HTR-8/SVneo (cell line): Measurements from ENCODE around the gene DOCK4.

Experiments
- DNase-seq: peaks from one replicate; pipeline ENCODE4 v3.0.0; 2011; ENCODE audit warnings: low spot score, mixed read lengths; ENCODE audit not compliant: insufficient read length
- FAIRE-seq: peaks from 2 replicates; lab custom pipeline; 2011; peaks lifted over from hg19 to GRCh38; lab: Jason Lieb, UNC

The DOCK4 gene

DNA sequence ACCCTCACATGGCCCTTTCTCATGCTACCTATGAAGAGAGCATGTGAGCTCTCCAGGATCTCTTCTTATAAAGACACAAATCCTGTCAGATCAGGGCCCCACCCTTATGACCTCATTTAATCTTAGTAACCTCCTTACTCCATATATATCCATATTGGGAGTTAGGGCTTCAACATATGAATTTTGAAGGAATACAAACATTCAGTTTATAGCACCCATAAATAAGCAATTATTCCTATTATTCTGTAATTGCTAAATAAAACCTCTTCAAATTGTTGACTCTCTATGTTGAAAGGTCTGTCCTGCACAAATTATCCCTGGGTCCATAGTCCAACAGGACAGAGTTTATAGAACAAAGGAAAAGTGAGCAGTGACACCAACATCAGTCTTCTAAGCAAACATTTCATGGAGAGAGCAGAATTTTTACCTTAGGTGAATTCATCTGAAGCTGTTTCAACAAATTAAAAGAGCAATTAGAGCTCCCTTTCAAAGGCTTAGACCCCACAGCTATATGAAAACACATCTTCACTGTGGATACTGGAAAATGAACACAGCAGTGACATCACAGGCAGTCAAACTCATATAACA is 12.2 kb downstream of the DOCK4 start:
- DNase-seq = no peak
- no peak for FAIRE-seq

DNA sequence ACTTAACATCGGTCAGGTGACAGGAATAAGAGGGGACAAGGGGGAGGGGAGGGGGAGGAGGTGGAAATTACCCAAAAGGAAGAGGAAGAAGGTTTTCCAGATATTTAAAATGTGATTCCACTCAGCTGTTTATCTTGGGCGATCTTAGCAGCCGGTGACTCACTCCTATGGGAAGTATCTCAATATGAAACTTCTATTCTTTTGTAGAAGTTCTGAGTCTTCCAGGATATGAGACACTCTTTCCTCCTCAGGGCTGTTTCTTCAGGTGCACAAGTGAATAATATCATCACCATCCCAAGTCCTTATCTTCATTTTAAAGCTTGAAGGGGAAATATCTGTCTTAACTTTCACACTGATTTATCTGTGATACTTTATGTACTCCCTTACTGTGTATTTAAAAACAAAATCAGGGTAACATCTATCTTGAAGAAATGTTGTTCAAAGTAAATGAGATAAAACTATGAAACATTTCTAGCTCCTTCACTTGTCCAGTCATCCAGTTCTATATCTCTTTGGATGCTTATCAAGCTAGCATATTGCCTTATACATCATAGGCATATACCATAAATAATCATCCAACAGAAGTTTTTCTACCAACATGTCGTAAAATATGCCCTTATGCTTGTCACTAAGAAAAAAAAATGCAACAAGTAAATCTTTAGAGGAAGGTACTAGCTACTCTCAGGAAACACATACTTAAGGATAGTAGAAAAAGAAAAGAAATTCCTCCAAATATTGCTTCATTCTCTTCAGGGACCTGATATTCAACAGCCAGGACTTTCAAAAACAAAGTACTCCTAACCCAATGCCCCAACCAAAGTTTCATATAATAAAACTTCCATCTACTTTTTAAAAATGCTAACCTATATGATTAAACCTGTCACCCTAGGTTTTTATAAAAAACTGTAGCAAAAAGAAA is 13.7 kb downstream of the DOCK4 start:
- DNase-seq (no peak), FAIRE-seq (no peak)

DNA sequence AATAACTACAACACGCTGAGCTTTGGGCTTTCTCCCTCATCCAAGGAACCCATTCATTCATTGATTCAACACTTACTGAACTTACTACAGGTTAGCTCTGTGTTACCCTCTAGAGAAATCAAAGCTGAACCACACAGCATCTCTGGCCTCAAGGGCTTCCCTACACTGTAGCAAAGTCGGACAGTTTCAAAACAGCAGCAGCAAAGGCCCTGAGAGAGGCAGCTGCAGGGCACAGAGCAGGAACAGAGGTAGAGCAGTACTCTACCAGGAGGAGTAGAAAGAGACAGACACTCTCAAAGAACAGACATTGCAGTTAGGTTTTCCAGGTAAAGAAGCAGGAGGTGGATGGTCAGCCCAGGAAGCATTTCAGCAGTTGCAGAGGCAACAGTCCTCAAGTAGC is 16.1 kb downstream of the DOCK4 start:
- DNase-seq = no peak
- FAIRE-seq = no peak

DNA sequence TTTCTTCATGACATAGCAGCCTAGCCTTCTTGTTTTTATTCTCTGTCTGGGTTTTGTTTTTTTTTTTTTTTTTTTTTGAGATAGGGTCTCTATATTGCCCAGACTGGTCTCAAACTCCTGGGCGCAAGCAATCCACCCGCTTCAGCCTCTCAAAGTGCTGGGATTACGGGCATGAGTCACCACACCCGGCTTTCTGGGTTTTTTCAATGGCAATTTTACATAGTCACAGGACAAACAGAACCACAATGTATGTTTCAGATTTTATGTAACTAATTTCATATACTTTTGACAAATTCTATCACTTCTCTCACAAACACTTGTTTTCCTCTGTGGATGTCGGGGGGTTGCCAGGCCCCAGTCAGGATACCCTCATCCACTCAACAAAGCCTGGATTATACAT is 16.5 kb downstream of the DOCK4 start:
- no peak for DNase-seq
- FAIRE-seq = no peak

DNA sequence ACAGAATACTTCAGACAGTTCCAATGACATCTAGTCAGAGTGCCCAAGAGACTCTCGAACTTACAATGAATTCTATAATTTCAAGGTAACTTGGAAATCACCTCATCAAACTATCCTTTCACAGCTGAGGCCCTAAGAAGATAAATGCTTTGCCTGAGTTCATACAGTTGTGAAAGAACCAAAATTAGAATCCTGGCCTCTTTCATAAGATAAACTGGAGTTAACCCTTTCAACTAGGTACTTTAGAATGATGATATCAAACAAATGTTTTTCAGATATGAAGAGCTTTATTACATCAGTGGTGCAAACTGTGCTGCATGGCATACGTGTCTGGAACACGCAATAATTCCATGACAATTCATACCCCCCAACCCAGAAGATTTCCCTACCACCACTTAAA is 17.9 kb downstream of the DOCK4 start:
- FAIRE-seq (no peak), DNase-seq (no peak)

DNA sequence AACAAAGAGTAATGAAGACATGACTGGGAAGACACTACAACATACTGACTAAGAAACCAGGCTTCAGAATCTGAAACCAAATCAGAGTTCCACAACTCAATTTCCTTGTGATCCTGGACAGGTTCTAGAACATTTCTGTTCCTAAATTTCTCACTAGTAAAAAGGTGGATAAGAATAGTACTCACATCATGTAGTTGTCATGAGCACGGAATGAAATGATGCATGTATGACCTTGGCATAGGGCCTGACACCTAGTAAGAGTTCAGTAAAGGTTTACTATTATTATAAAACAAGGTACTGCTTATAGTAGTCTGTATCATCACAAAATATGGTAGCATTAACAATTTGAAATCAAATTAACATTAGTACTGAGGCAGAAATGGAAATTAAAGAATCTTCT is 19.9 kb downstream of the DOCK4 start:
- FAIRE-seq = no peak

DNA sequence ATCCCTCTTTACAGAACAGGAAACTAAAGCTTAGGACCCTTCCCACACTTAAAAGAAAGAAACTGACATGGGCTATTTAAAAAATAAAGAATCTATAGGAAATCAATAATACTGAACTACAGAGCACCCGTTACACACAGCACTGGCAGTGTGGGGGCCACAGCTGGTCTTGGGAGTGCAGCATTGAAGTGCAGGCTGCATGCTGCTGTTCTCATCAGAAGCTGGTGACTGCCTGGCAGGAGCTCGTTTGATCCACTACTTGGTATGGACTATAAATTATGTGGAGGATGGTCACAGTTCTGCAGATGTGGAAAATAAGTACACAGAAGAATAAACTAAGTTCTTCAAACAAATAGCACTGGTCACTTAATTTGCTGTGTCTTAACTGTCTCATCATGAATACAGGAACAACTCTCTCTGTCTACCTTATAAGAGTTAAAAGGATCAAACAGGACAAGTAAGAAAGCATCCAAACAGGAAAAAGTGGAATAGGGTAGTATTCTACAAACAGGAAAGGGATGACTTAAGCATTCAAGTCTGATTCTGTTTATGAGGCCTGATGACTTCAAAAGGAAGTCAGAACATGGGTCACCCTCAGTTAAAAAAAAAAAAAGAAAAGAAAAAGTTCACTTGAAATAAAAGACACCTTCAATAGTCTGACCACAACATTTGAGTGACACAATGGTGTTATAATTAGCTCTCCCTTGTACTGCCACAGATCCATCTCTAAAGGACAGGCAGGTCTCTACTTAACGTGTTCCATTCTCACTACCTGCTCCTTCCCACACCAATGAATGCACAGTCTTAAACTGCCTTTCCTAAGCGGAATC is 21.0 kb downstream of the DOCK4 start:
- DNase-seq (no peak), FAIRE-seq (no peak)

More for the DNA sequence above, 19.9 kb downstream of the DOCK4 start:
- DNase-seq = no peak

DNA sequence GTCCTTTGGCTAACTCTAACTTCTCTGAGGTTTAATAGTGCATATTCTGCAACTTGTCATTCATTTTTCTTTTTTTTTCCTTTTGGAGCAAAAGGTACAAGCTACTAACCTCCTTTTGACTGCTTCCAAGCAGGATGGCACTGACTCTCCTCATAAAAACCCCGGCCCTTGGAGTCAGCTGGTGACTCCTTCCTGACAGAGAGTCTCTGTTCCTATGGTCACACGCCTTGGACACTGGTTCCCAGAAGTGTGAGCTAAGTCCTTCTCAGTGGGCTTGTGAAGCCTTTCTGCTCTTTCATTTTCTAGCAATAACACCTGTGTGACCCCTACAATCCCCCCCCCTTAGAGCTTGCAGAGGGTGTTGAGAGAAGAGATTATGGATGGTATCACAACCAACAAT is 21.7 kb downstream of the DOCK4 start:
- no peak for DNase-seq
- FAIRE-seq = no peak

DNA sequence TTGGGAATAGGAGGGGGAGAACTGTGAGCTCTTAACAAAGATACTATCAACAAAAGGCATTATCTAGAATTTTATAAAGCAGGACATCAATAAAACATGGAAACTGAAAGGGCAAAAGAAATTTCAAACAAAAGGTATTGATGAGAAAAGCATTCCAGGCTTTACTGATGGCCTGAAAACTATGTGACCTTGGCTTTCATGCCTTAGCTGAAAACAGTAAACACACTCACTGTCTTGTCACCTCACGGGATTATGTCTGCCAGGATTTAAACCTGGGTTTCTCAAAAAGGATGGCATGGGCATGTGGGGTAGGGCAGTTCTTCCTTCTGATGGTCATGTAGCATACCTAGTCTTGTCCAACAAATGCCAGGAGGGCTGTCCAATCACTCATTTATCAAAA is 22.9 kb downstream of the DOCK4 start:
- DNase-seq (no peak), FAIRE-seq (no peak)

DNA sequence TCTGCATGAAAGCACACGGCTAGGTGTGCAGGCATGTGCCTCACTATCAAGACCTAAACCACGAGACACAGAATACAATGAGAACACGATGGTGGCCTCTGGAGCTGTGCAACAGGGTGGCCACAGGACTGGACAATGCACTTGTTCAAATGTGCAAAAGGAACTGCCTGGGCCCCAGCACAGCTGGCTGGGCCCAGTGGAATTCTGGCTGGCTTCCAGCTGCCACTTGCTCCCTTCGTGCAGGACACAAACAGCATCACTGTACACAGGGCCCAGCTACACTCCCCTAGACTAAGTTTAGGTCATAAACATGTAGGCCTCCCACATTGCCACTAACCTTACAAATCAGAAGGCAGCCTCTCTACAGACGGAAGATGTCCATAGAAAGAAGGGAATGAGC is 23.4 kb downstream of the DOCK4 start:
- FAIRE-seq = no peak
- no peak for DNase-seq

DNA sequence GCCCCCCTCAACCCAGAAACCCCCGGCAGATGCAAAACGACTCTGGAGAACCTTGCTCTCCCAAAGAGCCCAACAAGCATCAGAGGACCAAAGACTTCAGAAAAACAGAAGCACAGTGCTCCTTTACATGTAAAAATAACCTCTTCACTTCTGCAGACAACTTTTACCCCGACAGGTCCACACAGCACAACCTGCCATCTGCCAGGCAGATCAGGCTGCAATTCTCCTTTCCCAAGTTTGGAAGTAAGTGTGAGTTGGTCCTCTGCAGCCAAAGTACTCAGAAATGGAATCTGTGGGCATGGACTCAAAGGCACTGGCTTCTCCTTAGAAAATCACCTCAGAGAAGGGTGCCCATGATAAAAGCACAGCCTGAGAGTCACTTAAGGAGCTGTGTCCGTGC is 26.0 kb downstream of the DOCK4 start:
- FAIRE-seq (no peak), DNase-seq (no peak)

DNA sequence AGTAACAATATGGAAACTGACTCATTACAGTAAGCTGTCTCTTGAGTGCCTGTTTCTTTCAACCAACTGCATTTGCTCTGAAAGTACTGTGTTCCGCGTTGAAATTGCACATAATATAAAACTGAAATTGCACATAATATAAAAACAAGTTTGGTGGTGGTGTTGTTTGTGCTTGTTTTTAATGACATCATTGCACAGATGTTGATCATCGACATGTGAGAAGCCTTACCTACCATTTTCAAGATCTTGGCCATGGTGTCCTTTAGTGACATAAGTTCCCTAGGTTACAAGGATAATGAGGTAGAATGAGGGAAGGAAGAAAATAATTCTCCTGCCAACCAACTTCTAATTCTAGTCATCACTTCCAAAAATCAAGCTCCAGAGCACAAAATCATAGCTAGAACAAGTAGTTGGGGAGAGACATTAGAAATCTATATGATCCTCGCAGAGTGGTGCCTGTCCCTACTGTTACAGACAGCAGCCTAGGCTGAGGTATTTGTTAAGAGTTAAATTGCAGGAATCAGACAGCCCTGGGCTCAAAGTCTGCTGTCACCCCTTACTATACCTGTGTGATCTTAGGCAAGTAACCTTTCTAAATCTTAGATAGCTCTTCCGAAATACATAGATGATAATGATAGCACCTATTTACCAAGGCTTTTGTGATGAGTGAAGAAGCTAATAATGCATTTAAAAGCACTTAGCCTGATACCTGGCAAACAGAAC is 29.3 kb downstream of the DOCK4 start:
- no peak for DNase-seq
- FAIRE-seq = no peak

DNA sequence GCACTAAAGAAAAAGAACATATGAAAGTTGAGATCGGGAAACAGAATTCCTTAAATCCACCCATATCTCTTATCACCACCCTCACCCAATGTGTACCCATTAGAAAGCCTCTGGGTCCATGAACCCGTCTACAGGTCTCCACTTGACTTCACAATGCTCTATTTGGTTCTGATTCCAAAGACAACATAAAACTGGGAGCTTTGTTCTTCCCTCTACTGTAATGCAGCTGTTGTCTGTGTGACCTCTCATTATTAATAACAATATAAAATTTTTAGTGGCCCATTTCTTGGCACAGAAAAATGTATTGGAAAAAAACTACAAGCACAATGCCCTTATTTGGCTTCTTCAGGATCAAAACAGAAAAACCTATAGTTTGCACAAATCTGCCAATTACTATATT is 30.0 kb downstream of the DOCK4 start:
- DNase-seq = no peak
- no peak for FAIRE-seq

DNA sequence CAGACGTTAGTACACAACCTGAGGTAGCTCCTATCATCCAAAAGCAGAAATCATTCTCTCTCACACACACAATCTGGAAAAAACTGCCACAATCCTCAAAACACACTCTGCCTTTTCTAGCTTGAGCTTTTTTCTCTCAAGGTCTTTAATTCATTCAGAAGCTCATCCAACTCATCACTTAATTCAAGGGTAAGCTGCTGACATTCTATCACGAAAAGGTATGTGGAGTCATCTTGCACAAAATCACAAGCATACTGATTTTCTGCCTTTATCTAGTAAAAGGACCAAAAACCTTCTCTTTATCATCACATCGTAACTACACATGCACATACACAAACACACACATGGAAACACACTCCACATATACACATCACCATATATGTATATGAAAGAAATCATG is 32.0 kb downstream of the DOCK4 start:
- DNase-seq (no peak), FAIRE-seq (no peak)

DNA sequence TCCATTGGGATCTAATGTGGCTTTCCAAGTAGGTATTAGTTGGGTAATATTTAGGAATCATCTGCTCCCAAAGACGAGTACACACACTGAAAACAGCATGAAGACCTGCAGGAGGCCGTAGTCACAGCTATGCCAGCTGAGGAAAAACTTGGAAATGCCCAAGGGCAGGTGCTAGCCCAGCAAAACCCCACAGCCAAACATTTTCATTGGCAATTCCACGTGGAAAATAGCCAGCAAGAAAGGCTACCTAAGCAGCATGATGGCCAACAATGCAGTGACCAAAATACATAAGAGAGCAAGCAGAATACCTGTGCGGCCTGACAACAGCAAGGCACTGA is 32.7 kb downstream of the DOCK4 start:
- no peak for DNase-seq
- no peak for FAIRE-seq

DNA sequence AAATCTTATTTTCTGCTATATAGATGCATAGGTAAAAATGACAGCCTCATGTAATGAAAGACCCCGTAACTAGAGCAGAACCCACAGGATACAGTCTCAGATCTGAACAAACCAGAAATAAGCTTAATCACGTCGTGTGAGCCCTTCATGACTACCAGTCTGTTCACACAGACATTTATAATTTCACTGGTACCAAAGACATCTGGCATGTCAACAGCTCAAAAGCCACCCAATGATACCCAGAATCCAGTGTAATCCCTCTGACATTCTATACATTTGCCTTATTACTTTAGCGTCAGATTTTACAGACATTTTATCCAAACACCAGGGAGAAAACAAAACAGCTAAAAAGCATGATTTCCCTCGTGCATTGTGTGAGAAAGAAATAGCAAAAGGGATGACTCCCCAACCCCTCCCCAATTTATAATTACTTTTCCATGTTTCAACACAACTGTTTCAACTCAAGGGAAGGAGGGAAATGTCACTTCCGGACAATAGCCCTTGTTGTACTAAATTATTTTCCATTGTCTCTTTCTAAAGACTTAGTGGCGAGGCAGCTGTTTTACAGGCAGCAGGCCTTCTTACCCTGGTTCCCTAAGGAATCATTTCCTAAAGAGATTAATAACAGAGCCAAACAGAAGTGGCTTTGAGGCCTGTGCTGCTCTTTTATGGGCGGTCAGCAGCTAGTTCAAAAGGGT is 33.2 kb downstream of the DOCK4 start:
- FAIRE-seq = no peak
- no peak for DNase-seq

DNA sequence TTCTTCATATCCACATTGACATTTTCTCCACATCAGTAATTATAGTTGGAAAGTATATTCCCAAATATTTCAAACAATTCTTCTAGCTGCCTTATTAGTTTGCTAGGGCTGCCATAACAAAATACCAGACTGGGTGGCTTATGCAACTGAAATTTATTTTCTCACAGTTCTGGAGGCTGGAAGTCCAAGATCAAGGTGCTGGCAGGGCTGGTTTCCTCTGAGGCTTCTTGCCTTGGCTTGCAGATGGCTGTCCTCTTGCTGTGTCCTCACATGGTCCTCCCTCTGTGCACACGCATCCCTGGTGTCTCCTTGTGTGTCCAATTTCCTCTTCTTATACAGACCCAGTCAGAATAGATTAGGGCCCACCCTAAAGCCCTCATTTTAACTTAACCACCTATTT is 34.5 kb downstream of the DOCK4 start:
- DNase-seq (no peak), FAIRE-seq (no peak)

DNA sequence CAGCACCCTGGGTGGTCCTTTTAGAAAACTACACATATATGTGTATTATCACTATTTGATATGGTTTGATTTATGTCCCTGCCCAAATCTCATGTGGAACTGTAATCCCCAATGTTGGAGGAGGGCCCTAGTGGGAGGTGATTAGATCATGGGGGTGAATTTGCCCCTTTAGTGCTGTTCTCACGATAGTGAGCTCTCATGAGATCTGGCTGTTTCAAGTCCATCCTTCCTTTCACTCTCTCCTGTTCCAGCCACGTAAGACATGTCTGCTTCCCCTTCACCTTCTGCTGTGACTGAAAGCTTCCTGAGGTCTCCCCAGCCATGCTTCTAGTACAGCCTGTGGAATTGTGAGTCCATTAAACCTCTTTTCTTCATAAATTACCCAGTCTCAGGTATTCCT is 37.3 kb downstream of the DOCK4 start:
- DNase-seq (no peak), FAIRE-seq (no peak)

DNA sequence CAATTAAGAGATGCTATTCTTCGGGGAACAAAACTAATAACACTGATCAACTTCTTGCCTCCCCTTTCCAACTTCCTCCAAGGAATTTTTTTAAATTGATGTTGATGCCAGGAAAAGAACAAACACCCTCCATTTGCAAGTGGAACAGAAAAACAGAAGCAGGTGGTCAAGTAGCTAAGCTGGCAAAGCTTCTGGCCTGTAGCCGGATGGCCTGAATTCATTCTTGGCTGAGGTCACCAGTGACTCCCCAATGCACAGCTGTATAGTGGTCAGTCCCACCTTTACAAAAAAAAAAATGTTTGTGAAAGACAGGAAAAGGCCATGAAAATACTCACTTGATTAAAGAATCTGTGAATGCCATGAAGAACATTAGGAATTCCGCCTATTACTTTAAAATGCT is 39.1 kb downstream of the DOCK4 start:
- FAIRE-seq (no peak), DNase-seq (no peak)
